B cell (primary cell): Measurements from ENCODE around the gene GNA12.

Experiments used
- EZH2 ChIP-seq: IDR thresholded peaks from 2 replicates; pipeline ENCODE4 v1.6.1; 2012; ENCODE audit warnings: borderline replicate concordance, low read depth, mild to moderate bottlenecking, moderate library complexity, low read length; ENCODE audit not compliant: insufficient read depth, poor library complexity, severe bottlenecking
- TF ChIP-seq, protein P1 (sequence below): fragments of 200-600 bp; IDR thresholded peaks from one replicate; pipeline ENCODE4 v1.8.0; 2022; ENCODE audit warnings: antibody characterized with exemption, mild to moderate bottlenecking

DNA sequence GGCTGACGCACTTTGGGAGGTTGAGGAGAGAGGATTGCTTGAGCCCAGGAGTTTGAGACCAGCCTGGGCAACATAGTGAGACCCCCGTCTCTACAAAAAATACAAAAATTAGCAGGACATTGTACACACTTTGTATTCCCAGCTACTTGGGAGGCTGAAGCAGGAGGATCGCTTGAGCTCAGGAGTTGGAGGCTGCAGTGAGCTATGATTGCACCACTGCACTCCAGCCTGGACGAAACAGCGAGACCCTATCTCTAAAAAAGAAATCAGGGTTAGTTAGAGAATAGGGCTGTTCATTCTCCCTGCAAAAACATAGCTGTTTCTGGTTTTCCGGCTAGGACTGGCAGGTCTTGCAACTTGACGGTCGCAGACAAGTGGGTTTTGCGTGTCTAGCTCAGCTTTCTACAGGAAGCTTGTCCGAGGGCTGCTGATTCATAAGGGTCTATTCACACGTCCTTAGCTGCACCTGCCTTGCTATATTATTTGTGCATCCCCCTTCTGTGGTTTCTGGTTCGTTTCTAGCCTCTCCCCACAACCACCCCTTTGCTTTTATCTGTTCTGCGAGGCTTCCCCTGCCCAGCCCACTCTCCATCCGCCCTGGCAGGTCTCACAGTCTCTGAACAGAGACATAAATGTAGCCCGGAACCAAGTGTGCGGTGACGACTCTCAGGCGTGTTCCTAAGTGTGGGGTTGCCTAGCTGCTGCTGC, 145.4 kb downstream of the GNA12 start:
- no peak for TF ChIP-seq EZH2
- TF ChIP-seq, protein P1, sequence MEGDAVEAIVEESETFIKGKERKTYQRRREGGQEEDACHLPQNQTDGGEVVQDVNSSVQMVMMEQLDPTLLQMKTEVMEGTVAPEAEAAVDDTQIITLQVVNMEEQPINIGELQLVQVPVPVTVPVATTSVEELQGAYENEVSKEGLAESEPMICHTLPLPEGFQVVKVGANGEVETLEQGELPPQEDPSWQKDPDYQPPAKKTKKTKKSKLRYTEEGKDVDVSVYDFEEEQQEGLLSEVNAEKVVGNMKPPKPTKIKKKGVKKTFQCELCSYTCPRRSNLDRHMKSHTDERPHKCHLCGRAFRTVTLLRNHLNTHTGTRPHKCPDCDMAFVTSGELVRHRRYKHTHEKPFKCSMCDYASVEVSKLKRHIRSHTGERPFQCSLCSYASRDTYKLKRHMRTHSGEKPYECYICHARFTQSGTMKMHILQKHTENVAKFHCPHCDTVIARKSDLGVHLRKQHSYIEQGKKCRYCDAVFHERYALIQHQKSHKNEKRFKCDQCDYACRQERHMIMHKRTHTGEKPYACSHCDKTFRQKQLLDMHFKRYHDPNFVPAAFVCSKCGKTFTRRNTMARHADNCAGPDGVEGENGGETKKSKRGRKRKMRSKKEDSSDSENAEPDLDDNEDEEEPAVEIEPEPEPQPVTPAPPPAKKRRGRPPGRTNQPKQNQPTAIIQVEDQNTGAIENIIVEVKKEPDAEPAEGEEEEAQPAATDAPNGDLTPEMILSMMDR = no peak
